OCI-LY7 (cell line): ENCODE results near the gene PCYOX1L. TPM values are rescaled to one million over a fixed set of nuclear protein-coding genes. Genes with fewer than 3 reads are reported as not detected.

Experiments used
- BruUV-seq: library from RNA; stranded (reverse); fragments of 400-500 nt; replicated peaks from 2 replicates; lab custom pipeline; 2021; lab: Mats Ljungman, UMichigan
- CTCF ChIA-PET: fragments of 300-600 bp; sonication (Branson Sonifier 250); formaldehyde crosslinking; loops from one replicate; lab custom pipeline; 2022; ENCODE audit warnings: antibody characterized with exemption; ENCODE audit not compliant: unreplicated experiment; lab: Charles Lee
- POLR2A ChIA-PET: fragments of 300-600 bp; sonication (Branson Sonifier 250); formaldehyde crosslinking; loops from one replicate; lab custom pipeline; 2022; ENCODE audit warnings: antibody characterized with exemption; lab: Charles Lee
- DNase-seq: peaks from one replicate; pipeline ENCODE4 v3.0.0-alpha.2; 2015; ENCODE audit warnings: low spot score
- H2AFZ ChIP-seq: fragments of 200-600 bp; sonication (generic), shearing (Covaris generic); 2 replicates; pipeline ENCODE4 v1.6.1; 2014; ENCODE audit warnings: mild to moderate bottlenecking, antibody characterized with exemption, low read length, moderate library complexity
- H3K27ac ChIP-seq: fragments of 200-600 bp; sonication (generic); 2 replicates; pipeline ENCODE4 v1.5.1; 2014; ENCODE audit warnings: mixed run types, low read depth, mild to moderate bottlenecking, moderate library complexity, low read length, inconsistent platforms; ENCODE audit not compliant: poor library complexity, severe bottlenecking
- H3K36me3 ChIP-seq: fragments of 200-600 bp; sonication (generic); 2 replicates; pipeline ENCODE4 v1.6.1; 2014; ENCODE audit warnings: mild to moderate bottlenecking, antibody characterized with exemption, low read length, moderate library complexity, mixed read lengths; ENCODE audit not compliant: insufficient read depth
- H3K4me1 ChIP-seq: fragments of 200-600 bp; sonication (generic); 2 replicates; pipeline ENCODE4 v1.5.1; 2014; ENCODE audit warnings: mild to moderate bottlenecking, low read length; ENCODE audit not compliant: insufficient read depth, poor library complexity, severe bottlenecking
- H3K4me2 ChIP-seq: fragments of 200-600 bp; sonication (generic); 2 replicates; pipeline ENCODE4 v1.6.1; 2014; ENCODE audit warnings: mild to moderate bottlenecking, low read length
- H3K4me3 ChIP-seq: fragments of 200-600 bp; sonication (generic); 2 replicates; pipeline ENCODE4 v1.5.1; 2014; ENCODE audit warnings: mild to moderate bottlenecking, low read depth, low read length; ENCODE audit not compliant: poor library complexity, severe bottlenecking
- H3K79me2 ChIP-seq: fragments of 200-600 bp; sonication (generic); 2 replicates; pipeline ENCODE4 v1.6.1; 2016; ENCODE audit warnings: low read depth, mild to moderate bottlenecking, low read length, moderate library complexity, mixed read lengths; ENCODE audit not compliant: insufficient read depth
- H3K9me2 ChIP-seq: fragments of 200-600 bp; sonication (generic); 2 replicates; pipeline ENCODE4 v1.6.1; 2016; ENCODE audit warnings: mild to moderate bottlenecking, low read length, mixed read lengths; ENCODE audit not compliant: insufficient read depth
- H3K9me3 ChIP-seq: fragments of 200-600 bp; sonication (generic); 2 replicates; pipeline ENCODE4 v1.6.1; 2014; ENCODE audit warnings: mild to moderate bottlenecking, mixed run types, low read length, mixed read lengths
- H4K20me1 ChIP-seq: fragments of 200-600 bp; sonication (generic); 2 replicates; pipeline ENCODE4 v1.6.1; 2014; ENCODE audit warnings: mild to moderate bottlenecking, antibody characterized with exemption, low read length, moderate library complexity, mixed read lengths; ENCODE audit not compliant: insufficient read depth
- CTCF ChIP-seq: fragments of 200-600 bp; sonication (generic); conservative IDR thresholded peaks from 2 replicates; pipeline ENCODE4 v1.5.1; 2014; ENCODE audit warnings: mild to moderate bottlenecking, antibody characterized with exemption, low read length, moderate library complexity, mixed read lengths
- EZH2phosphoT487 ChIP-seq: fragments of 200-600 bp; sonication (generic); IDR thresholded peaks from 2 replicates; pipeline ENCODE4 v1.6.1; 2018; ENCODE audit warnings: low read depth, borderline replicate concordance, mild to moderate bottlenecking, mixed run types, antibody characterized with exemption, low read length, moderate library complexity, mixed read lengths
- intact Hi-C: fragments of 100-400 bp; cut with micrococcal nuclease; formaldehyde crosslinking; loops from one replicate; pipeline ENCODE4 v1.10.0; 2022; ENCODE audit not compliant: unreplicated experiment
- total RNA-seq, 2 experiments: library from RNA; depleted of rRNA in 1 of 2; stranded (reverse); fragments of >200 nt in 1 of 2; shearing (Covaris generic) in 1 of 2; gene quantifications; 2 replicates each; pipeline ENCODE4 v1.2.3, GENCODE V29; 2014 to 2022

The PCYOX1L gene
- total RNA-seq, 2 experiments from 2014 or later: 22.5 to 33.3 TPM

- TF ChIP-seq CTCF (no peak), EZH2phosphoT487 (no peak)
- ChIA-PET POLR2A (interaction anchor here (0.7 kb wide), 1 partner anchor 37 kb away, joined by 4 read pairs; no protein-coding TSS in a partner anchor), CTCF (no interaction called here)
- Histone ChIP-seq H3K27ac (no peak overlapping the region), H3K4me2 (no peak overlapping the region), H3K9me3 (no peaks in the 10 kb centered on the region), H2AFZ (no peak overlapping the region), H3K36me3 (no peaks in the 10 kb centered on the region), H3K4me1 (no peaks in the 10 kb centered on the region), H3K4me3 (no peak overlapping the region), H4K20me1 (no peaks in the 10 kb centered on the region), H3K9me2 (no peaks in the 10 kb centered on the region), H3K79me2 (no peaks in the 10 kb centered on the region)
- DNase-seq: no peak
- BruUV-seq: no TSS peak
- intact Hi-C loops: no loop called here
These were observed 49.7 kb downstream of the PCYOX1L start for GRCh38 chr5:149407323-149408251.

GRCh38 chr5:149408252-149409099, 50.6 kb downstream of the PCYOX1L start:
- H3K79me2 ChIP-seq: no peaks in the 10 kb centered on the region
- H3K36me3 ChIP-seq: no peaks in the 10 kb centered on the region
- ChIA-PET POLR2A (interaction anchor here (0.5 to 0.7 kb wide), 2 partner anchors 38 to 51 kb away, joined by 4 read pairs; no protein-coding TSS in a partner anchor), CTCF (interaction anchor here (0.7 kb wide), 1 partner anchor 12 kb away, joined by 3 read pairs; no protein-coding TSS in a partner anchor)
- H2AFZ ChIP-seq: no peak overlapping the region
- no peaks in the 10 kb centered on the region for H4K20me1 ChIP-seq
- H3K9me2 ChIP-seq: no peaks in the 10 kb centered on the region
- H3K4me1 ChIP-seq: no peaks in the 10 kb centered on the region
- intact Hi-C loops: no loop called here
- no peak for DNase-seq
- BruUV-seq: no TSS peak
- no peak for TF ChIP-seq CTCF
- TF ChIP-seq EZH2phosphoT487: no peak
- no peak overlapping the region for H3K4me3 ChIP-seq
- H3K9me3 ChIP-seq: no peaks in the 10 kb centered on the region
- H3K27ac ChIP-seq: no peak overlapping the region
- H3K4me2 ChIP-seq: no peak overlapping the region
